Measurements from ENCODE around the gene NES.
A peak's percentile ranks its signal among the peaks of the same experiment; 100 is the strongest.

Gene NES

GRCh38 chr1:156676820-156677615 is at the start of gene NES:
NES (minus strand) TSS chr1:156677407; CDS start chr1:156677264, 143 bp downstream.
- no peak for DNase-seq

- DNase-seq: peak; percentile 65
Observed at GRCh38 chr1:156726549-156727226, 49.5 kb upstream of the NES start.

- peak; percentile 84 for DNase-seq
Observed at GRCh38 chr1:156725683-156726280, 48.6 kb upstream of the NES start.

- no peak for DNase-seq
Observed at GRCh38 chr1:156721535-156721934, 44.3 kb upstream of the NES start.

GRCh38 chr1:156721131-156721530 is 43.9 kb upstream of the NES start:
- DNase-seq: no peak

- no peak for DNase-seq
Observed at GRCh38 chr1:156717351-156717750, 40.1 kb upstream of the NES start.

- DNase-seq: no peak
Observed at GRCh38 chr1:156714830-156715229, 37.6 kb upstream of the NES start.

- no peak for DNase-seq
Observed at GRCh38 chr1:156712626-156713025, 35.4 kb upstream of the NES start.

- no peak for DNase-seq
Observed at GRCh38 chr1:156711011-156711817, 34.0 kb upstream of the NES start.

GRCh38 chr1:156709757-156710489 is 32.7 kb upstream of the NES start:
- no peak for DNase-seq

- no peak for DNase-seq
Observed at GRCh38 chr1:156709031-156709430, 31.8 kb upstream of the NES start.

- DNase-seq: no peak
Observed at GRCh38 chr1:156708218-156708661, 31.0 kb upstream of the NES start.

- no peak for DNase-seq
Observed at GRCh38 chr1:156707417-156708217, 30.4 kb upstream of the NES start.

GRCh38 chr1:156706657-156707416 is 29.6 kb upstream of the NES start:
- peak; percentile 30 for DNase-seq

- peak; percentile 74 for DNase-seq
Observed at GRCh38 chr1:156705918-156706656, 28.9 kb upstream of the NES start.

- DNase-seq: no peak
Observed at GRCh38 chr1:156705321-156705917, 28.2 kb upstream of the NES start, which contains the start of gene CRABP2. CRABP2 (minus strand) TSS chr1:156705583; CDS start chr1:156705446, 137 bp downstream.

GRCh38 chr1:156704930-156705320 is 27.7 kb upstream of the NES start:
- no peak for DNase-seq

- DNase-seq: no peak
Observed at GRCh38 chr1:156704166-156704711, 27.0 kb upstream of the NES start.

GRCh38 chr1:156703741-156704140 is 26.5 kb upstream of the NES start:
- no peak for DNase-seq

Measured in CD4-positive, alpha-beta T cell treated with Interleukin-12 subunit alpha and Interleukin-12 subunit beta, for 1 hour (primary cell).